ENCODE results near the gene C5orf52.
"Not testable (repeated sequence)": the region's sequence is repeated elsewhere in the genome, so short reads cannot be mapped to it uniquely, and the experiment has no call there.

Gene C5orf52

DNA sequence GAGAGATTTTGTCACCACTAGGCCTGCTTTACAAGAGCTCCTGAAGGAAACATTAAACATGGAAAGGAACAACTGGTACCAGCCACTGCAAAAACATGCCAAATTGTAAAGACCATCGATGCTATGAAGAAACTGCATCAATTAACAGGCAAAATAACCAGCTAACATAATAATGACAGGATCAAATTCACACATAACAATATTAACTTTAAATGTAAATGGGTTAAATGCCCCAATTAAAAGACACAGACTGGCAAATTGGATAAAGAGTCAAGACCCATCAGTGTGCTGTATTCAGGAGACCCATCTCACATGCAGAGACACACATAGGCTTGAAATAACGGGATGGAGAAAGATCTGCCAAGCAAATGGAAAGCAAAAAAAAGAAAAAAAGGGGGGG lies 51.6 kb downstream of the C5orf52 start:
- not testable (repeated sequence) for DNase-seq (ENCODE audit: low read depth in 2 of 2)

DNA sequence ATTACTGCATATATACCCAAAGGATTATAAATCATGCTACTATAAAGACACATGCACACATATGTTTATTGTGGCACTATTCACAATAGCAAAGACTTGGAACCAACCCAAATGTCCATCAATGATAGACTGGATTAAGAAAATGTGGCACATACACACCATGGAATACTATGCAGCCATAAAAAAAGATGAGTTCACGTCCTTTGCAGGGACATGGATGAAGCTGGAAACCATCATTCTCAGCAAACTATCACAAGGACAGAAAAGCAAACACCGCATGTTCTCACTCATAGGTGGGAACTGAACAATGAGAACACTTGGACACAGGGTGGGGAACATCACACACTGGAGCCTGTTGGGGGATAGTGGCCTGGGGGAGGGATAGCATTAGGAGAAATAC lies 55.3 kb downstream of the C5orf52 start:
- not testable (repeated sequence) for DNase-seq (ENCODE audit: low read depth in 2 of 2)

DNA sequence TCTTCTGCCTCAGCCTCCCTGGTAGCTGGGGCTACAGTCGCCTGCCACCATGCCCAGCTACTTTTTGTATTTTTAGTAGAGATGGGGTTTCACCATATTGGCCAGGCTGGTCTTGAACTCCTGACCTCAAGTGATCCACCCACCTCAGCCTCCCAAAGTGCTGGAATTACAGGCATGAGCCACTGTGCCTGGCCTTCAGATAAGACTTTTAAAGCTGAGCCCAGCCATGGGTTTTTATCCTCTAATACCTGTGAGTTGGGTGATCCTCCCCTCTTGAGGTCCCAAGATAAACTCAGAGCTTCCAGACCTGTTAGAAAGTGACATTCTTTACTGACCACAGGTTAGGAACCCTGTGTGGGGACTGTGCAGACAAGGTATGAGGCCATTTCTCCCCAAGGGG lies 56.5 kb downstream of the C5orf52 start:
- DNase-seq (ENCODE audit: low read depth in 2 of 2) = not testable (repeated sequence)
